ENCODE results near the gene PBX3.

- TF ChIP-seq CTCF (conservative IDR thresholded peaks at IDR 0.05; ENCODE audit: low read length) (no peak), EZH2phosphoT487 (IDR thresholded peaks at IDR 0.05; ENCODE audit: borderline replicate concordance, low read depth, low read length) (no peak)
Measured at GRCh38 chr9:125995706-125996105, 248.5 kb downstream of the PBX3 start.

Data from OCI-LY7 (cell line).